CD4-positive, alpha-beta T cell (primary cell): Measurements from ENCODE around the gene CMTR2. TPM values are rescaled to one million over a fixed set of nuclear protein-coding genes. Genes with fewer than 3 reads are reported as not detected.
A peak's percentile ranks its signal among the peaks of the same experiment; 100 is the strongest.

ENCODE experiments used
- ATAC-seq: fragments of 200-7000 bp; cut with Tn5 transposase; one replicate; pipeline ENCODE4 v1.10.0; 2022; ENCODE audit warnings: mild to moderate bottlenecking; ENCODE audit not compliant: poor library complexity
- CTCF ChIA-PET: fragments of 350-600 bp; sonication (Branson Sonifier 250); formaldehyde crosslinking; loops from one replicate; lab custom pipeline; 2021; ENCODE audit warnings: antibody characterized with exemption, inconsistent platforms; lab: Charles Lee
- POLR2A ChIA-PET: fragments of 350-600 bp; sonication (Branson Sonifier 250); formaldehyde crosslinking; loops from one replicate; lab custom pipeline; 2021; ENCODE audit warnings: antibody characterized with exemption, inconsistent platforms; lab: Charles Lee
- DNase-seq, 14 experiments: peaks; one replicate each; pipeline ENCODE4 v3.0.0-alpha.2; 2013 to 2020; ENCODE audit warnings: mixed read lengths in 2 of 14
- H3K27ac ChIP-seq, 2 donors: one replicate each; pipeline versions ENCODE4 v1.5.1 to v1.7.0; 2013; ENCODE audit warnings: low read length in 2 of 2, low read depth in 1 of 2, mild to moderate bottlenecking in 1 of 2
- H3K27me3 ChIP-seq, 2 experiments: 1 replicate in 1 of 2; 2 replicates in 1 of 2; pipeline versions ENCODE4 v1.6.1 to v1.7.0; 2013; ENCODE audit warnings: low read length in 2 of 2, control low read depth in 1 of 2, mild to moderate bottlenecking in 1 of 2, moderate library complexity in 1 of 2; ENCODE audit not compliant: insufficient read depth in 2 of 2, control insufficient read depth in 1 of 2
- H3K36me3 ChIP-seq: one replicate; pipeline ENCODE4 v1.6.1; 2013; ENCODE audit warnings: low read length, control low read depth; ENCODE audit not compliant: insufficient read depth
- H3K4me1 ChIP-seq: one replicate; pipeline ENCODE4 v1.6.1; 2013; ENCODE audit warnings: low read length, control low read depth; ENCODE audit not compliant: insufficient read depth
- H3K4me3 ChIP-seq: one replicate; pipeline ENCODE4 v1.5.1; 2013; ENCODE audit warnings: mild to moderate bottlenecking, low read length, moderate library complexity
- H3K9me3 ChIP-seq, 2 experiments: 1 replicate in 1 of 2; 2 replicates in 1 of 2; pipeline versions ENCODE4 v1.6.1 to v1.7.0; 2013; ENCODE audit warnings: low read length in 2 of 2, mild to moderate bottlenecking in 2 of 2, control low read depth in 1 of 2, moderate library complexity in 1 of 2; ENCODE audit not compliant: control insufficient read depth in 1 of 2, insufficient read depth in 1 of 2
- H3K27ac Mint-ChIP-seq: one replicate; pipeline ENCODE4 v1.8.0; 2020; ENCODE audit warnings: mixed read lengths
- H3K27me3 Mint-ChIP-seq: one replicate; pipeline ENCODE4 v1.8.0; 2021; ENCODE audit warnings: mixed read lengths
- H3K36me3 Mint-ChIP-seq: one replicate; pipeline ENCODE4 v1.8.0; 2021; ENCODE audit warnings: low read depth, mixed read lengths
- H3K4me1 Mint-ChIP-seq: one replicate; pipeline ENCODE4 v1.8.0; 2021; ENCODE audit warnings: low read depth, mixed read lengths
- H3K4me3 Mint-ChIP-seq: one replicate; pipeline ENCODE4 v1.8.0; 2020; ENCODE audit warnings: mild to moderate bottlenecking, mixed read lengths
- H3K9me3 Mint-ChIP-seq: one replicate; pipeline ENCODE4 v1.8.0; 2020; ENCODE audit warnings: mixed read lengths
- intact Hi-C, 2 experiments: fragments of 100-400 bp; cut with DNase I in 1 of 2; cut with micrococcal nuclease in 1 of 2; formaldehyde crosslinking; loops; one replicate each; pipeline versions ENCODE4 v1.15.1 to v1.9.0; 2023 to 2025; cut with DNase I, micrococcal nuclease
- total RNA-seq, 174 experiments: library from RNA in 2 of 174; stranded (reverse) in 2 of 174; gene quantifications; one replicate each; pipeline ENCODE4 v1.2.3 and lab custom pipeline; 2021 to 2026
- TF ChIP-seq, protein P1 (sequence below): fragments of 200-600 bp; IDR thresholded peaks from one replicate; pipeline ENCODE4 v1.8.0; 2022; ENCODE audit warnings: antibody characterized with exemption, mild to moderate bottlenecking

The CMTR2 gene
- total RNA-seq, 2 experiments from 2014 or later, result 5.9 to 6.6 TPM

GRCh38 chr16:71262391-71262790 is 26.8 kb downstream of the CMTR2 start:
- no peak overlapping the region for H3K4me3 Mint-ChIP-seq
- peaks cover 31% of the 10 kb centered on the region for H3K27me3 Mint-ChIP-seq
- CTCF ChIA-PET, result no interaction called here
- H3K9me3 Mint-ChIP-seq, result no peaks in the 10 kb centered on the region
- H3K4me1 Mint-ChIP-seq, result peaks cover 7% of the 10 kb centered on the region
- DNase-seq (no peak), ATAC-seq (no peak)
- no peaks in the 10 kb centered on the region for H3K9me3 ChIP-seq
- no peaks in the 10 kb centered on the region for H3K36me3 Mint-ChIP-seq
- intact Hi-C loops, result no loop called here
- H3K4me1 ChIP-seq, result no peaks in the 10 kb centered on the region
- TF ChIP-seq, protein P1, sequence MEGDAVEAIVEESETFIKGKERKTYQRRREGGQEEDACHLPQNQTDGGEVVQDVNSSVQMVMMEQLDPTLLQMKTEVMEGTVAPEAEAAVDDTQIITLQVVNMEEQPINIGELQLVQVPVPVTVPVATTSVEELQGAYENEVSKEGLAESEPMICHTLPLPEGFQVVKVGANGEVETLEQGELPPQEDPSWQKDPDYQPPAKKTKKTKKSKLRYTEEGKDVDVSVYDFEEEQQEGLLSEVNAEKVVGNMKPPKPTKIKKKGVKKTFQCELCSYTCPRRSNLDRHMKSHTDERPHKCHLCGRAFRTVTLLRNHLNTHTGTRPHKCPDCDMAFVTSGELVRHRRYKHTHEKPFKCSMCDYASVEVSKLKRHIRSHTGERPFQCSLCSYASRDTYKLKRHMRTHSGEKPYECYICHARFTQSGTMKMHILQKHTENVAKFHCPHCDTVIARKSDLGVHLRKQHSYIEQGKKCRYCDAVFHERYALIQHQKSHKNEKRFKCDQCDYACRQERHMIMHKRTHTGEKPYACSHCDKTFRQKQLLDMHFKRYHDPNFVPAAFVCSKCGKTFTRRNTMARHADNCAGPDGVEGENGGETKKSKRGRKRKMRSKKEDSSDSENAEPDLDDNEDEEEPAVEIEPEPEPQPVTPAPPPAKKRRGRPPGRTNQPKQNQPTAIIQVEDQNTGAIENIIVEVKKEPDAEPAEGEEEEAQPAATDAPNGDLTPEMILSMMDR, result no peak
- H3K4me3 ChIP-seq, result no peak overlapping the region
- H3K27ac Mint-ChIP-seq, result no peak overlapping the region
- no peaks in the 10 kb centered on the region for H3K36me3 ChIP-seq
- H3K27me3 ChIP-seq, result peaks cover 0 to 14% of the 10 kb centered on the region in 2 experiments
- no peak overlapping the region for H3K27ac ChIP-seq
- POLR2A ChIA-PET, result no interaction called here

DNA sequence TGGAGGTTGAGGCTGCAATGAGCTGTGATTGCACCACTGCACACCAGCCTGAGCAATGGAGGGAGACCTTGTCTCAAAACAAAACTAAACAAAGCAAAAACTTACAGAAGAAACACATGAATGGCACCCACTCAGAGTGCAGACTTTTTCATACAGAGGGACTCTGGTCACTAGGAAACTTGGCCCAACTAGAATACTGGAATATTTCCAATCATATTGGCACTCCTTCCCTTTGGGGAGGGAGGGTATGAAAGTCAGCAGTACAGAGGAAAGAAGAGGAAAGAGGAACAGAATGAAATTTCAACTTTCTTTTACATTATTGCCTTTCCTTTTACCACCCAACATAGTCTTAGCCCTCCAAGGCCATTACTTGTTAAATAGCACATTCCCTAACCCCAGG is 28.2 kb downstream of the CMTR2 start:
- H3K27me3 ChIP-seq, result peaks cover 0 to 11% of the 10 kb centered on the region in 2 experiments
- CTCF ChIA-PET, result no interaction called here
- H3K4me1 ChIP-seq, result no peaks in the 10 kb centered on the region
- H3K27ac ChIP-seq, result no peak overlapping the region
- H3K4me3 ChIP-seq, result no peak overlapping the region
- no peak for ATAC-seq
- no peak overlapping the region for H3K27ac Mint-ChIP-seq
- peaks cover 34% of the 10 kb centered on the region for H3K27me3 Mint-ChIP-seq
- H3K4me3 Mint-ChIP-seq, result no peak overlapping the region
- no peak for DNase-seq
- POLR2A ChIA-PET, result no interaction called here
- TF ChIP-seq, protein P1, result no peak
- intact Hi-C loops, result no loop called here
- no peaks in the 10 kb centered on the region for H3K9me3 ChIP-seq
- H3K36me3 ChIP-seq, result no peaks in the 10 kb centered on the region
- peaks cover 8% of the 10 kb centered on the region for H3K4me1 Mint-ChIP-seq
- no peaks in the 10 kb centered on the region for H3K36me3 Mint-ChIP-seq
- H3K9me3 Mint-ChIP-seq, result no peaks in the 10 kb centered on the region

- ChIA-PET CTCF (no interaction called here), POLR2A (no interaction called here)
- Mint-ChIP-seq H3K27me3 (peaks cover 34% of the 10 kb centered on the region), H3K27ac (peak overlapping the region; percentile 12), H3K4me3 (no peak overlapping the region), H3K9me3 (no peaks in the 10 kb centered on the region), H3K36me3 (no peaks in the 10 kb centered on the region), H3K4me1 (peaks cover 19% of the 10 kb centered on the region)
- TF ChIP-seq, protein P1, result no peak
- DNase-seq, result no peak
- peak; percentile 48 for ATAC-seq
- H3K27me3 ChIP-seq, result peaks cover 0 to 13% of the 10 kb centered on the region in 2 experiments
- no peaks in the 10 kb centered on the region for H3K9me3 ChIP-seq
- H3K4me3 ChIP-seq, result no peak overlapping the region
- H3K27ac ChIP-seq, result no peak overlapping the region
- H3K36me3 ChIP-seq, result no peaks in the 10 kb centered on the region
- intact Hi-C loops, result no loop called here
- no peaks in the 10 kb centered on the region for H3K4me1 ChIP-seq
These were observed 30.1 kb downstream of the CMTR2 start for GRCh38 chr16:71259086-71259485.
